NCI-H524 (cell line): ENCODE data around the gene FBXL22.

Experiments
- DNase-seq, 2 experiments: peaks; one replicate each; lab custom pipeline; 2025; lab: John Stamatoyannopoulos, UW

FBXL22 gene, protein sequence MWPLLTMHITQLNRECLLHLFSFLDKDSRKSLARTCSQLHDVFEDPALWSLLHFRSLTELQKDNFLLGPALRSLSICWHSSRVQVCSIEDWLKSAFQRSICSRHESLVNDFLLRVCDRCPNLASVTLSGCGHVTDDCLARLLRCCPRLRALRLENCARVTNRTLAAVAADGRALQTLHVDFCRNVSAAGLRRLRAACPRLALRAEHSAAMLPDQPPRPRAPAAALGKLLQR

DNA sequence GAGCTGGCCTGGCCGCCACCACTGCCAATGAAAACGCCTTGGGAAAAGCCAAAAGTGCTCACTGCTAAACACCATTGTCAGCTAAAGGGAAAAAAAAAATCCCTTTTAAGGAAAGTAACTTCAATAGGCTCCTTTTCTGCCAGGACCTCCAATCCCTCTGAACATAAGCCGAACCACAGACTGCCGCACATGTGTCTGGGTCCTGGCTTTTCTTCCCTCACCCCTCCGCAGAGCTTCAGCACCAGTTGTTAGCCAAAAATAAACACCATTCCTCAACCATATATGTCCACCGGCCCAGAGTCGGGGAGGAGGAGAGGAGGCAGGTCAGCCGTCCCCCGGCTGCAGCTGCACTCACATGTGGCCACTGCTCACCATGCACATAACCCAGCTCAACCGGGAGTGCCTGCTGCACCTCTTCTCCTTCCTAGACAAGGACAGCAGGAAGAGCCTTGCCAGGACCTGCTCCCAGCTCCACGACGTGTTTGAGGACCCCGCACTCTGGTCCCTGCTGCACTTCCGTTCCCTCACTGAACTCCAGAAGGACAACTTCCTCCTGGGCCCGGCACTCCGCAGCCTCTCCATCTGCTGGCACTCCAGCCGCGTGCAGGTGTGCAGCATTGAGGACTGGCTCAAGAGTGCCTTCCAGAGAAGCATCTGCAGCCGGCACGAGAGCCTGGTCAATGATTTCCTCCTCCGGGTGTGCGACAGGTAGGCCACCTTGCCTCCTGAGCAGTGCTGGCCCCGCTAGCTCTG is at the start of gene FBXL22:
Gene FBXL22, plus strand, starts transcription at position 350 of the 753 bp plus-strand sequence. Its CDS starts 6 bp downstream, at position 356.
- DNase-seq, result peak; percentile 71 to 83

DNA sequence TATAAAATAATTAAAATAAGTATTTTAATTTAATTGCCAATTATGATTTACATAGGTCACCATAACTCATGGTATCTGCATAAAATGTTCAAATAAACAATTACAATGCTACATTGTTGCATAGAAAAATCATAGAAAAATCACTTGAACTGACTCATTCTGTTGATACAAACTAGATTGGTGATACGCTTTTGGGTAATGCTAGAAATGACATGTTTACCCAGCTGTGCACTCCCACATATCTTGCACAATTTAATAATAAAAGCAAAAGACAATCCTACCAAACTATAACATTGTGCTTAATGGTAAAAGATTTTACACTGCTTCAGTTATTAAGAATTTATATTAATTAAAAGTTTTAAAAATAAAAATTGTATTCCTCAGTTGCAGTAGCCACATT is 45.8 kb upstream of the FBXL22 start:
- no peak for DNase-seq

DNA sequence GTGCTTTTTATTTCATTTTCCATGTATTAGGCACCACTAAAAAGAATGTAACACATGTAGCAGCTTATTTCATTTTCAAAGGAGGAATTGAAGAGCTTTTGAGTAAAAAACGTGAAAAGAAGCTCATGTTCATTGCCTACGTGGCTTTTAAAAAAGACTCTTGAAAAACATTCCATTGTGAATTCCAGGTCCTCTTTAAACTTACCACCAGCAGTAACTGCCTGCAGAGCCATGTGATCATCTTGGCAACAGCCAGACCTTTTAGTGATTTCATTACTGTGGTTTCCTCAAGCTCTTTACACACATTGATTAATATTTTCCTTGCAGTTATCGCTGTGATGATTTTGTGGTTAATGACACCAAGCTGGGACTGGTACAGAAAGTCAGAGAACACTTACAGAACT is 43.8 kb upstream of the FBXL22 start:
- no peak for DNase-seq

DNA sequence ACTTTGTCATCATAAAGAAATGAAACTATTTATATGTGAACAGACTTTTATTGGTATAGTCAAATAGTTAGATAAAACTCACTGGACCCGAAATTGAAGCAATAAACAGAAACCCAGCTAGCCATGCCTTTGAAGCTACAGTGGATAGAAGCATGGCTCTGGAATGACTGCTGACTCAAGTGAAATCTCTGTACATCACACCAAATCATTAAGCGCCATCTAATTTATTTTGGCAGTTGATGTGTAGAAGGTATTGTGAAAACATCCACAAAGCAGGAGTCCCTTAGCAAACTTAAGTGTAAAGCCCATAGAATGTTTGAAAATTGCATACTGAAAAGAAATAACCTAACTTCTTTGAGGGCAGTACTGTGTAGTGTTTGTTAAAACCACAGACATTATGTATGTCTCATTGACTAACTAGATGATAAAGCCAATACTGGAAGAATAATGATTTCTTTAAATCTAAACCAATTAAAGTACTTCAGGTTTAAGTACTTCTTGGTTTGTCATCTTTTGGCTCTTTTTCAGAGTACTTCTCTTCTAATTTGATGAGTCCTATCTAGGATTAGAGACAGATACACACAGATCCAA is 42.8 kb upstream of the FBXL22 start:
- DNase-seq, result no peak

DNA sequence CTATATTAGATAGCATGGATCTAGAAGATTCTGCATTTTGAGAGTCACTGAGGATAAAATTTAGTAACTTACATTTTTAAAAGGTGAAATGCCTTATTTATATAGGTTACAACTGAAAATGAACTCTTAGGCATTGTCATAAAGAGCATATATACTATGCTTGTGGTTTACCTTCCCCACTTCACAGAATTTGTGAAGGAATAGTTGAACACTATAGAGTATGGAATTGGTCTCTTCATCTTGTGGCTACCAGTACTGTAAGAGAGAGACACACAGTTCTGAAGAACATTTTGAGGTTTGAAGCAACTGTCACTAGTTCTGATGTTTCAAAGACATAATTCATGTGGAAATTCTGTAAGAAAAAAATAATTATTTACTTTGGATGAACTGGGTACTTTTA is 41.7 kb upstream of the FBXL22 start:
- DNase-seq, result no peak

DNA sequence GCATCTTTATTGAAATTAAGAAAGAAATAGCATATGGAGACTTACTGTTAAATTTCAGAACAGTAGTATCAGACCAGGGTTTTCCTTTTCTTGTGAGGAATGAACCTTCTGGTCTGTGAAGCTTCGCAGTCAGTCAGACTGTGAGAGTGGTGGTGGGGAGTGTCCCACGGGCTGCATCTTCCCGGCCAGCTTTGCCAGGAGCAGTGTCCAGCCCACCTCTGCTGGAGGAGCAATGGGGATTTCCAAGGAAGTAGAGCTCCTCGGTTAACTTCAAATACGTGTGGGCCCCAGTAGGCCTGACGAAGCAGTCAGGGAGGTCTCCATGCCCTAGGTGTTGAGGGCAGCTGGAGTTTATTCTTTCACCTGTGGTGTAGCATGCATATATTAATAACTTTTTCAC is 40.9 kb upstream of the FBXL22 start:
- DNase-seq, result no peak

DNA sequence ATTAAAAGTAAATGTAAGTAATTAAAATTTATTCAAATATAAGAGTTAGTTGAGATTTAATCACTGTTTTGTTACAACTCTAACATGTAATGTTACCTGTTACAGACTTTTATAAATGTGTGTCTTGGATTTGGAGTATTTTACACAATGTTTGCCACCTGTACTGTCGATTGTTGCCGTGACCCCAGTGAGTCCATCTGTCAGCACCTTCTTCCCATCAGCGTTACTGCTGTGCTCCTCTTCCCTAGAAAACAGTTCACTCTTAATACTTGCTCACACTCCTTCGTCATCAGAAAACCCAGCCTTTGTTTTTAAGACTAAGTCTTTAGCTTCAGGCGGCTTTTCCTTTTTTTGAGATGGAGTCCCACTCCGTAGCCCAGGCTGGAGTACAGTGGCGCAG is 40.5 kb upstream of the FBXL22 start:
- DNase-seq, result no peak

DNA sequence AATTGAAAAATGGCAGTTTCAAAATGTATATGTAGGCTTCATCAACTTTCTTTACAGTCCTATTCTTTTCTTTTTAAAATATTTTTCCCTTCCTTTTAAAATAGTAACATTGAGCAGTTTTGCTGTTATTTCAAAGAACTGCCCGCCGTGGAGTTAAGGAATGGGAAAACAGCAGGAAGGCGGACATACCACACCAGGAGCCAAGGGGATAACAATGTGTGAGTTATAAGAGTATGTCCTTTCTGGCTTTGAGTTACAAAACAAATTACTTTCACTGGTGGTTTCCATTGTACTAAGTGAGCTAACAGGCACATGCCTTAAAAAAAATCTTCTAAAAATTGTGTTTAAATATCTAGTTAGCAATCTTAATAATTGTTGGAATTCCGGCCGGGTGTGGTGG is 37.4 kb upstream of the FBXL22 start:
- DNase-seq, result no peak

DNA sequence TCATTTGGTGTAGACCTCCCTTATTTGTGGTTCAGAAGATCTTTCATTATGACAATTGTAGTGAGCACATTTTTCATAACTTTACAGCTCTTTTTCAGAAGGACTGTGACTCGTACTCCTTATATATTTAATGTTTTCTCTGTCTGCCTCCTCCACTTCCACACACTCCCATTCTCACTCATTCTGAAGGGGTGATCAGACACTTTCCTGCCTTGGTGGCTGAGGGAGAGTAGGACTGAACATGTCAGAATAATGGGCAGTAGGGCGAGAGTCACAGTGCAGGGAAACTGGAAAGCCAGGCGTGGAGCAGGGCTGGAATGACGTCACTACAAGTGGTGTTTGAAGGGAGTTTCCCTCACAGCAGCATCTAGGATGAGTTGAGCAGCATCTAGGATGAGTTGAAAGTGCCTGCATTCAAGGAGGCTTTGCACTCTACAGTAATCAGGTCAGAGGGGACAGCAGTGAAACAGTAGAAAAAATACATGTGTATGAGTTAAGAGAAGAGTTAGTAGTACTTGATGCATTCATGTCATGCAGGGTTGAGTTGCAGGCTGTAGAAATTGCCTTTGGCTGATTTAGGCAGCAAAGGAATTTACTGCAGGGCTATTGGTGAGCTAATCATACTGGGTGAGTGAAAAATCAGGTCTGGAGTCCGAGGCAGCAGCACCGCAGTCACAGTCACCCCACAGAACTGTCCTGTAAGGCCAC is 36.3 kb upstream of the FBXL22 start:
- no peak for DNase-seq

DNA sequence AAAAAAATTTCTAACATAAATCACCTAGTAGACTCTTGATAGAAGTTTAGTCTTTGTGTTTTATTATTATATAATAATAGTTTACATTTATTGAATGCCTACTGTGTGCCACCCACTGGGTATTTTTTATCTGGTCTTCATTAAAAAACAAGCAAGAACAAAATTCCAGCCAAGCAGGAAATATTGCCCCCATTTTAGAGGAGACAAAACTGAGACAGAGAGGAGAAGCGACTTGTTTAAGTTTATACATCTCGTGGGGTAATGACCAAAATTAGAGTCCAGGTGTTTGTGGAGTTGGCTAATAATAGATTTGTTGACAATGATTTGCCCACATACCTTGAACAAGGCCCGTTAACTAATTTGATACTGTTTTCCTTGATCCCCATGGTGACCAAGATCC is 33.1 kb upstream of the FBXL22 start:
- no peak for DNase-seq

DNA sequence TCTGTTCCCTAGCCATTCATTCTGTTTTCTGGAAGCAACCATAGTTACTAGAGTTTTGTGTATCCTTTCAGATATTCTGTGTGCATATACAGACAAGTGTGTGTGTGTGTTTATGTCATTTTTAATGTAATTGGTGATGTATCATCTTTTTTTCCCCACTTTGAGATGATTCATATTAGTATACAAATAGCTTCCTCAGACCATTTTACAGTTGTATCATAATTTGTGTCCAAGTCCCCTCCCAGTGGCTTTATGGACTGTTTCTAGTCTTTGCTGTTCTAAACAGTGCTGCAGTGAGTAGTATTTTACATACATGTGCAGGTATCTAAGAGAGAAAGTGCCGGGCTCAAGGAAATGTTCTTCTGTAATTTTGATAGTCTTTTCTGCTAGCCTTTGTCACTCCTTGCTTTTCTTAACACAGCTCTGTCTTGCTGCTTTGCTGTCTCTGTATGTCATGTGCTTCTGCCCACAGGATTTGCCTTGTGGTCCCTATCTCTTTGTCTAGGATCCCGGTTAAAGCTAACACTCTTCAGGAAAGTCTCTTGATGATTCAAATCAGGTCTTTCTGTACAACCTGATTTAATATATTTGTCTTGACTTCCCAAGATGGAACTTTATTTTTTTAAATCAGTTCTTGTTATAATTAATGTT is 31.5 kb upstream of the FBXL22 start:
- no peak for DNase-seq

DNA sequence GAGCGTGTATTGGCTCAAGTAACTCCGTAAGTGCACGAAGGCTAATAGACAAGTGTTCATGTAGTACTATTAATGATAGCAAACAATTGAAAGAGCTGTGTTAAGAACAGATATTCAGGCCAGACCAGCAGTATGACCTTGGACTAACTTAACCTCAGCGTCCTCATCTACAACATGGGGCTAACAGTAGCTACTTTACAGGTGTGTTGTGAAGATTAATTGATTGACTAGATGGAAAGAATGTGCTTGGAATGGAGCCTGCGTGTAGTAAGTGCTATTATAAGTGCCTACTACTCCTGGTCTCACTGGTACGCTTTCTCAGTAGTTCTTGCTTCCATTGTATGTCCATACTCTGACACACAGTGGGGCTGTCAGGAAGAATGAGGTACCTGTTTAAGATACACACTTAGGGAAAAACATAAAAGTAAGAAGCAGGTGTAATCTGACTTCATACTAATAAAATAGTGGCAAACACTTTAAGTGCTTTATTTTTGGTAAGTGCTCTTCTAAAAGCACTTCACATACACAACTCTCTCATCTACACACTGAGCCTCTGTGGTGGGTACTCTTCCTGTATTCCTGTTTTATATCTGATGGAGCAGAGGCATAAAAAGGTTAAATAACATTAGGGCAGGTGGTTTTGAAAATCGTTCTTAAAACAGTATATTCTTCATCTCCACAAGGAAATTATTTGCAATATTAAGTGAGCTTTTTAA is 24.3 kb upstream of the FBXL22 start:
- DNase-seq, result no peak

DNA sequence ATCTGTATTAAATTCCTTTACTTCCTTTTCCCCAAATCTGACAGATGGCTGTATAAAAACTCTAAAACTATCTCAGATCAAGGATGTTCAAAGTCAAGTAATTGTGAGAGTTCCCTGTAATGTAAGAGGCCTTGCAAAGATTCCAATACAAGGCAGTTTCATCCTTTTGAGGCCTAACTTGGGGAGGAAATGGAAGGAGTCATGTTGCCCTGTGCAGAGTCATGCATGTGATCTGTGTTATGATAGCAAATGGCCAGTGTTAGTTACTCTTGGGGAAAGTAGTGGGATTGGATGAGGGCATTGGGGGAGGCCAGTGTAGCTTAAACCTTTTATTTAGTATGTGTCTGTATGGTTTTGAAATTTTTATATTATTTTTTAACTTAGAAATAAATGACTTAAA is 23.7 kb upstream of the FBXL22 start:
- no peak for DNase-seq

DNA sequence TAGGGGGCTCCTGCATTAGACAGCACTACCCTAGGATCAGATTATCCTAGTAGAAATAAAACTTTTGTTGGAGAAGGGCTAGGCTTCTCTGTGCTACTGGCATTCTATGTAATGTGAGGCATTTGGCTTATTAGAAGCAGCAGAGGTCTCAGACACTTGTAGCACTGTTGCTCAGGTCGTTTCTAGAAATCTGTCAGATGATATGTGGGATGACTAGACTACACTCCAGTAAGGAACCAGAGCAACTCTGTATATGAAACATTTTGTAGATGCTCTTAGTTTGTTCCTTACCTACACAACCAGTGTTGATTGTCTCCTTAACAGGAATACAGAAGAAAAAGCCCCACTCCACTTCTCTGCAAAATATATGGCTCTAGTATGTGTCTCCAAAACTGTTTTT is 21.9 kb upstream of the FBXL22 start:
- no peak for DNase-seq

DNA sequence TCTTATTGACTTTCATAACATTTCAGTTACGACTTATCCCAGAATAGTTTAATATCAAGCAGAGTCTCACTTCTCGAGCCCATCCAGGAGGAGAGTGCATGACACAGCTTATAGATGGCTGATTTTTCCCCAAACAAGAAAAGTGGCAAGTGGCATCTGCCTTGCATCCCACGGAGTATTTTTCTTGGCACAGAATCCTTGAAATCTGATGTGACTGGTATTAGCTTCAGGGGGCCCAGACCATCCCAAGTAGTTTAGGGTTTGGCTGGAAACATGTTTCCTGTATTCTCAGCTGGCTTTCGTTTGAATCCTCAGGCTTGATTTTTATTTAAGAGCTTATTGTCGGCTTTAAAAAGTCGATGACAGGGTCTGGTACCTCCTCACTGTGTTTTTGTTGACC is 20.7 kb upstream of the FBXL22 start:
- no peak for DNase-seq

DNA sequence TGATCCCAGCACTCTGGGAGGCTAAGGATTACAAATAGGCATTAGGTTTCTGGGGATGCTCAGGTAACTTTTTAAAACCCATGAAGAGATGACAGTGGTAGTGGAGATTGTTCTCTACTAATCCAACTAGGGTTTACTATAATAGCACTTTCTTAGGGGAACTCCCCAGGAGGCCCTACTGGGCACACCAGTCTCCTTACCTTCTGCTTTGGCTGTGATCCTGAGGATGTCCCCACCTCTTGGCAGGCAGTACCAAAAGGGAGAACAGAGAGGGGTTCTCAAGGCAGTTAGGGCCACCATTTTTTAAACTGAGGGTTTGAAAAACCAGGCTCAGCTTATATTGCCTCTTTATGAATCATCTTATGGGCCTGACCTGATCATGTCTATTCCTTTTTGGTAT is 15.0 kb upstream of the FBXL22 start:
- no peak for DNase-seq

DNA sequence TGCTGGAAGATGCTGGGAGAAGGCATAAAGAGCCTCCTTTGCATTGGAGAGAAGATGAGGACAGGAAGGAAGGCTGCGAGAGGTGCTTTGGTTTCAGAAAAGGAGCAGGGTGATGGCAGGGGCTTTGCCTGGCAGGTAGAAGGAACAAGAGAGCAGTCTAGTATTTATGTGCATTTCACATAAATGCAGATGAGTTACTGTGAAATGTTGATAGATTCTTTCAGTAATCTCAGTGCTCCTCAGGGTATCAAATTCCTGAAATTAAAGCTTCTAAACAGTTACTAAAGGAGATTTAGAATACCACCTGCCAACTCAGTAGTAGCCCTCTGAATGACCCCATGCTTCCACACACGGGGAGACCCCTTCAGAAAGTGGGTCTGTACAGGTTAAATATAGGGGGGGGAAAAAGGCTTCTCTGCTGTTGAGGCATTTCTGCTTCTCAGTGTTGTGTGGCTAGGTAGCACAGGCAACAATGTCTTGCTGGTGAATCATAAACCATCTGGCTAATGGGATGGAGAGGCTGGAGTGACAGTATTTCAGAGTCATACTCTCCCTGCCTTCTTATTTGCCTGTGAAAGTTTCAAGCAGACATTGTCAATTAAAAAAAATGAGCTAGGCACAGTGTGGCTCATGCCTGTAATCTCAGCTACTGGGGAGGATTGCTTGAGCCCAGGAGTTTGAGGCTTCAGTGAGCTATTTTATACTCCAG is 14.3 kb upstream of the FBXL22 start:
- DNase-seq, result peak in 1 of 2 experiments; percentile 83

DNA sequence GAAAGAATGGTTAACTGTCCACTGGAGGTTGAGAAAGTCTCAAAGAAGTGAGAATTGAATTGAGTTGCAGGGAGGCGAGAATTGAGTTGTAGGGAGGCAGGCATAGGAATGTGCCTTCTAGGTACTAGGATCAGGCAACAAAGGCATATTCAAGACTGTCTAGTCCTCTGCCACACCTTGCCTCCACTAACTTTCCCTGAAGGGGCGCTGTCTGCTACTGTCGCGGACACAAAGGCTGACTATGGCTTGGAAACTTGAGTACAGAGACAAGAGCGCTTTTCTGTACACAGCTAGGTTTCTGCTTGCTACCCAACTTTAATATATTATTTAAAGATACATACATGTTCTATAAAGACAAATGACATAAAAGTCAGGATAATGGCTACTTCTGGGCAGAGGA is 10.4 kb upstream of the FBXL22 start:
- no peak for DNase-seq

DNA sequence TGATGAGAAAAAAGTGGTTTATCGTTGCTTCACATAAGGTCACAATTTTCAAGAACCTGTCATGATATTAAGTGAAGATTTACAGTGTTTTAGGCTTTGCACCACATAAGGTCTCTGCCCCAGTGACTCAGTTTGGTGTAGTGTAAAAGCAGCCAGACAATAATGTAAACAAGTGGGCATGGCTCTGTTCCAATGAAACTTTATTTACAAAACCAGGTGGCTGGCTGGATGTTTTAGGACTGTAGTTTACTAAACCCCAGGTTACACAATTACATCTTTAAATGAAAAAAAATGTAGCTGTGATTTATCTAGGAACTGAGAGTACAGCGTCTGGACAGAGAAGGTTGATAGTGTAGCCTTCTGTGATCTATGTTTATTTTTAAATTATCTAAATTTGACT is 9.7 kb upstream of the FBXL22 start:
- DNase-seq, result no peak

DNA sequence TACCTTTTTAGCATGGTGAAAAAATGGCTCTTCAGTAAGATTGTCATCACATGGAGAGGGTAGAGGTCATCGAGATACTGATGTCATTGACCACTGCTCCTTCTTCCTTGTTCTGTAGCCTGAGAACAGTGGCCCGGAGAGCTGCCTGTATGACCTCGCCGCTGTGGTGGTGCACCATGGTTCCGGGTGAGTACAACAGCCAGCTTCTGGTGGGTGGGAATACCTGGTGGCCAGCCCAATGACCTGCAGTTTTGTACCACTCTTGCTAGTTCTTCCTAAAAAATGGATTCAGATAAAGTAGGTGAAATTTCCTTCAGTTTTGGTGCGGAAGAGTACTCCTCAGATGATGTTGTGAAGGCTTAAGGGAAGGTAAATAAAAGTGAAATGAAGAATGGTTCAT is 8.4 kb upstream of the FBXL22 start:
- no peak for DNase-seq
